HG03196 (cell line): Measurements from ENCODE around the gene OSM.
"Not testable (repeated sequence)": the region's sequence is repeated elsewhere in the genome, so short reads cannot be mapped to it uniquely, and the experiment has no call there.

ENCODE experiments used
- ATAC-seq: cut with Tn5 transposase; IDR thresholded peaks from one replicate; pipeline ENCODE4 v1.9.1; 2021; ENCODE audit not compliant: unreplicated experiment

Gene OSM

DNA sequence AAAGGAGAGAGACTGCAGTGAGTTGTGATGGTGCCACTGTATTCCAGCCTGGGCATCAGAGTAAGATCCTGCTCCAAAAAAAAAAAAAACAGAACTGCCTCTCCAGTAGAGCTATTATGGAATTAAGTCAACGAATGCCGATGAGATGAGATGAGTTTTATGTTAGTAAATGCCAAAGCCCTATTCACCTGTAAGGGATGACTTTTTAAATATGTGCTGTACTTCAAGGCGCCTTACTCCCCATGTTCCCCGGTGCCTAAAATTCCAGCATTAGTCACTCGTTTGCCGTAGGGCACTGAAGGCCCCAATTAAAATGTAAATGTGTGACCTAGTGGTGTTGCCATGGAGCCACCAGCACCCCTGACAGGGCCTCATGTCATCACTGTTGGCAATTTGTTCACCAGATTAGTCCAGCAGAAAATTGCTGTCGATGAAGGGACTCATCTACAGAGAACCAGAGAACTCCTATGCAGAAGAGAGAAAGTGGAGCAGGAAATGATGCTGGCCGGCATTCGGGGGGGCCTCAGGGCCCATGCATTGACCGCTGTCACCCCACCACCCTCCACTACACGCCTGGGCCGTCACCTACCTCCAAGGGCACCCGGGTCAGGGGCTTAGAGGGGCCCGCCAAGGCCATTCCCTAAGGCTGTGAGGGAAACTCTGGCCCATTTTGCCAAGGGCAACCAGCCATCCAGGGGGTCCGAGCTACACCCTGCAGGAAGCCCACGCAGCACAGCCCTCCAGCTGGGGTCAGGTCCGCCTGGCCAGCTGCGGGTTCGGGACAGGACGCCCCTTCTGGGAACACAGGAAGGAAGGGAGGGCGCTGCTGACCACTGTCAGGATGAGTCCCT, 37.9 kb downstream of the OSM start:
- no peak for ATAC-seq

DNA sequence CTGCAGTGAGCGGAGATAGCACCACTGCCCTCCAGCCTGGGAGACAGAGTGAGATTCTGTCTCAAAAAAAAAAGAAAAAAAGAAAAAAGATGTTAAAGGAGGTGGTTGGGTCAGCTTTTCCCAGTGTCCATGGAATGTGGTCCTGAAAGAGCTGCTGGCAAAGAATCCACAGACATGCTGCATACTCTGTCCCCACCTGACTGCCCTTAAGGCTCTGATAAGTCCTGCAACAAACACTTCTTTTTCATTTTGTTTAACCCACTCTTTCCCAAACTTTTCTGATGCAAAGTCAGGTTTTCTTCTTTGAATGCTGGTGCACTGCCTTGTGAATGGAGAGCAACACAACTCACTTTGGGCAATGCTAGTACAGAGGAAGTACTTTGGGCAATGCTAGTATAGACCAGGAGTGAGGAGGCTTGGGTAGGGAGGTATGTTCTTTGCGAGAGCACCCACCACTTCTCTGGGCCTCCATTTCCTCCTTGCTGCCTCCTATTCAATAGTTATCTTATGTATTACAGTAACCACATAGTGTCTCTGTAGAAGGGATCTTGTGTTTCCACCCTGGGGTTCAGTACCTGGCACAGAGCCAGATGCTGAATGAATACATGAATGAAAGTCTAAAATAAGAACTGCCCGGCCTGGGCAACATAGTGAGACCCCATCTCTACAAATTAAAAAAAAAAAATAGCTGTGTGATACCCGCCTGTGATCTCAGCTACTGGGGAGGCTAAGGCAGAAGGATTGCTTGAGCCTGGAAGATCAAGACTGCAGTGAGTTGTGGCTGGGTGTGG, 39.0 kb downstream of the OSM start:
- ATAC-seq, result no peak

DNA sequence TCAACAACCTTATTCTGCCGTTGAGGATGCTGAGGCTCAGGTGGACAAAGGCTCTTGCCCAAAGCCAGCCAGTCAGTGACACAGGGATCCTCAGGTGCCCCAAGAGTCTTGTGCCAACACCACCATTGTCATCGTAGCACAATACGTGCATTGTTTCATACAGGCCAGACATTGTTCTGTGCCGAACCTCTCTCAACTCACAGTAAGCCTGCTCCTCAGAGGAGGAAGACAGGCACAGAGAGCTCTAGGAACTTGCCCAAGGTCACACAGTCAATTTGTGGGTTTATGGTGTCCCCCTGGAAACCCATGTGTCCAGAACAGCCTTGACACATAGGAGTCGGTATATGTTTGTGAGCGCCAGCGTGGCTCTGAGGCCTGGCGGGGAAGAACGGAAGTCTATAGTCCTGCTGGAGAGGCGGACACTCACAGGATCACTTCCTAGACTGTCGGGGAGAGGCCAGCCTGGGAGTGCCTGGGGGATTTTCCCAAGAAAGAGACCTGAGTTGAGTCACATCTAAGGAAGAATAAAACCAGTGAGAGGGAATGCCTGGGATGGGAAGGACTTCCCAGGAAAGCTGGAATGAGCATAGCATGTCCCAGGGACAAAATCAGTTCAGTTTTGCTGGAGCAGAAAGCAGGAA, 40.3 kb downstream of the OSM start:
- ATAC-seq, result no peak

DNA sequence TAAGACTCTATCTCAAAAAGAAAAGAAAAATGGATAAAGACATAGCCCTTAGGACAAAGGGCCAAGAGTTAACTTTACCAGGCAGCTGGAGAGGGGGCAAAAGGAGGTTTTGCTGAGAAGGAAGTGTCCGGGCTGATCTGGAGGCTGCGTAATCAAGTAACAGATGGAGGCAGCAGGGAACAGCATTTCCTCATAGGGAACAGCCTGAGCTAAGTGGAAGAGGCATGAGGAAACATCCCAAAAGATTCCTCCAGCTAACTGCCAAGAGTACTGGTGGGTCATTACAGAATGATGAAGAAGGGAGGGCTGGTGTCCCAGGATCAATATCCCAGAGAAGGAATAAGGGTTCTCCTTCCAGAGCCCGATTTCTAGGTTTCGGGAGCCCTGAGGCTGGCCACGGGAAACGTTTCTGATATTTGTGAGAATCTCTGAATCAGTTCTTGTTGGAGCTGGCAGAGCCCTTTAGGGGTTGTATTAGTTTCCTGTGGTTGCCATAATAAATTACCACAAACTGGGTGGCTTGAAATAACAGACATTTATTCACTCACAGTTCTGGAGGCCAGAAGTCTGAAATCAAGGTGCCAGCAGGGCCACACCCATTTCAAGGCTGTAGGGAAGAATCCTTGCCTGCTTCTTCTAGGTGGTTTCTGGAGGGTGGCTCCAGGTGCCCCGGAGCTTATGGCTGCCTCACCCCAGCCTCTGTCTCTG, 41.3 kb downstream of the OSM start:
- no peak for ATAC-seq

DNA sequence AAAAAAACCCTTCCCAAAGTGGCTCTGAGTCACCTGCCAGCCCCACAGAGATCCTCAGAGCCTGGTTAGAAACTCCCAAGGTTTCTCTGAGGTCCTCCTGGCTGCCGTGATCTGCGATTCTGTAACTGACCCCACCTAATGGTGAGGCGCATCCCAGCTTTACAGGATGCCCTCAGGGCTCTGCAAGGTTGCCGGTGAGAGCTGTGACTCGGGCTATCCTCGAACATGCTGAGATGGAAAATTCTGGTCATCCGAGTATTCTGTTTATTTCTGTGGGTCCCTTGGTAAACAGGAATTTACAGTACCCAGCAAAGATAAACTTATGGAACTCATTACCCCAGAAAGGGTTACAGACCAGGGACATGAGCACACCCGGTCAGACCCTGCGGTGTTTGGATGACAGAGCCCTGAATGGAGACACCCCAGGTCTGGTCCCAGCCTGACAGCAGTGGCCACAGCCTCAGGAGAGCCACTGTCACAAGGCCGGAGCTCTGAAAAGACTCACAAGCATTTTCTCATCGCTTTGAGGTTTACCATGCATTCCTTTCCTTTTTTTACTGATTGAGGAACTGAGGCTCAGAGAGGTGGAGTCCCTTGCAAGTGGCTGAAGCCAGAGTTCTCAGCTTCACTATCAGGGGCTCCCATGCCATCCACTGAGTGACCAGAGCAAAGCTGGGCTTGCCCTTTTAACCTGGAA, 42.3 kb downstream of the OSM start:
- ATAC-seq, result no peak

DNA sequence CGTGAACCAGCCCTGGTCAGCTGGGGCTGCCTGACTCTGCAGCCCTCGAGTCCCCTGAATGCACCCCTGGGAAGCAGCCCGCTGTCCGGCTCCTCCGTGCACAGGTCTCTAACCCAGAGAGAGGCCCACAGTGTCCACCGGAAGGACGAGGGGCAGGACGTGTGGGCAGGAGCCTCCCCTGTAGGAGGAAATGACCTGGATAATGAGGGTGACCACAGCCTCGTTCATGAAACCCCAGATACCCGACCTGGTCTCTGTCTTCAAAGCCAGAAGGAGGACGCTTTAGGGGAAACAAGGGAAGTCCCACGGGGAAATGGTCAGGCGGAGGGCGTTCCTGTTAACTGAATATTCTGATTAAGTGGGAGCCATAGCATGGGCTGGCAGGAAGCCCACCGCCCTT, 43.3 kb downstream of the OSM start:
- no peak for ATAC-seq

DNA sequence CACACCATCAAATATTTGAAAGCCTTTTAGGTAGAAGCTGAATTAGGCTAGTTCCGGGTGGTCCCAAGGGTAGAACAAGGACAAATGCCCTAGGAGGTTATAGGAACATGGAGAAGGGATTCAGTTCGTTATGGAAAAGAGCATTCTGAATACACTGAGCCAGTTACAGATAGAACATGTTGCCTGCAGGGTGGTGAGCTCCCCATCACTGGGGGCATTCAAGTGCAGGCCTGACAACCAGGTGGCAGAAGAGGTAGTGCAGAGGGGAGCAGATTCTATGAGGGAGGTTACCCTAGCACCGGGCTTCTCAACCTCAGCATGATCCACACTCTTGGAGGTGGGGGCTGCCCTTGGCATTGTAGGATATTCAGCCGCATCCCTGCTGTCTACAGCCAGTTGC, 44.3 kb downstream of the OSM start:
- no peak for ATAC-seq

DNA sequence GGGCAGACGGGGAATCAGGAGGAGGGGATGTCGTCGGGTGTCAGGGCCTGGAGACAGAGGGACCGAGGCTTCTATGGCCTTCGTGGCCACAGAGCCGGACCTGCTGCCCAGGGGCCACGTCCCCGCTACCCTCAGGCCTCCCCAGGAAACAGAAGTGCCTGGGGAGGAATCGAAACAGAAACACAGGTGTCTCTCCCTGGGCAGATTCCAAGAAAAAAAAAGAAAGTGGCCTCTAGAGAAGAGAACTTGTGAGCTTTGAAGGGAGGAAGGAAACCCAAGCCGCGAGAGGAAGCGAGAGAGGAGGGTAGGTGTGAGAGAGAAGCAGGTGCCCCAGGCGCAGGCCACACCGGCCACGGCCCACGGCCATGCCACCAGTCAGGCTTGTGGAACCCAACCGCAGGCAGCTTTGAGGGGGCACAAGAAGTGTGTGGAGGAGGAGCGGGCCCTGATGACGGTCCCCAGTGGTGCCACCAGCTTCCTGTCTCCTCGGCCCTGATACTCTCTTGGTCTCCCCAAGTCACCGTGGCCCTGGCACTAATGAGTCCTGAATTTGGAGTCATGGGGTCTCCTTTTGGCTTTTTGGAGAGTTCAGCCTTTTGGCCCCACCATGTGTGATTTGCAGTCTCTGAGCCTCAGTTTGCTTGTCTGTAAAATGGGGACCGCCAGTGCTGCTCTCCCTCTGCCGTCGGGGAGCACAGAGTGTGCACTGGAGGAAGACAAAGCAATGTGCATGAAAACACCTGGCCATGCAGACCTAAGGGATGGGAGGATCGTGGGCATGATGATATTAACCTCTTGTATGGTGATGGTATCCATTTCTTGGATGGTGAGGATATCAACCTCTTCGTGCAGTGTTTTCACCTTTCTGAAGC, 45.3 kb downstream of the OSM start:
- no peak for ATAC-seq

DNA sequence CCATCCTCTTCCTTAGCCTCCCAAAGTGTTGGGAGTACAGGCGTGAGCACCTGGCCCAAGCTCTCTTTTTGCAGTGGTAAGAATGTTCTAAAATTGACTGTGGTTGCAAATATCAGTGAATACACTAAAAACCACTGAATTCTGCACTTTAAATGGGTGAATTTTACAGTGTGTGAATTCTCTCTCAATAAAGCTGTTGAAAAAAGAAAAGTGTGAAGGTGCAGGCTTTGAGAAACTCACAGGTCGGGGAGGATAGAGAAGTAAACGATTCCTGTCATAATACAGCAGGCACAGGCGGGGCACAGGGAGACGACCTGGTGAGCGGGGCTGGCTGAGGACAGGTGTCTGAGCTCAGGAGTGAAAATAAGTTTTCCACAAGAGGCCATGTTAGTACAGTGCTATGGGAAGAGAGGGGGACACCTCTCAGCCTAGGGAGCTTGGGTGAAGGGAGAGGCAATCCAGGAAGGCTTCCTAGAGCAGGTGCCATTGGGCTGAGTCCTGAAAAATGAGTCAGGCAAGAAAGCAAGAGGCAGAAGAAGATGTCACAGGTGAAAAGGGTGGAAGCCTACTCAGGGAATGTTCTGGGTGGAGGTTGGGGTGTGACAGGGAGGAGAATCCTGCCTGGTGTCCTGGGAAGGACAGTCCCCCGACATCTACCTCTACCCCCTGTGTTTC, 46.2 kb downstream of the OSM start:
- no peak for ATAC-seq

DNA sequence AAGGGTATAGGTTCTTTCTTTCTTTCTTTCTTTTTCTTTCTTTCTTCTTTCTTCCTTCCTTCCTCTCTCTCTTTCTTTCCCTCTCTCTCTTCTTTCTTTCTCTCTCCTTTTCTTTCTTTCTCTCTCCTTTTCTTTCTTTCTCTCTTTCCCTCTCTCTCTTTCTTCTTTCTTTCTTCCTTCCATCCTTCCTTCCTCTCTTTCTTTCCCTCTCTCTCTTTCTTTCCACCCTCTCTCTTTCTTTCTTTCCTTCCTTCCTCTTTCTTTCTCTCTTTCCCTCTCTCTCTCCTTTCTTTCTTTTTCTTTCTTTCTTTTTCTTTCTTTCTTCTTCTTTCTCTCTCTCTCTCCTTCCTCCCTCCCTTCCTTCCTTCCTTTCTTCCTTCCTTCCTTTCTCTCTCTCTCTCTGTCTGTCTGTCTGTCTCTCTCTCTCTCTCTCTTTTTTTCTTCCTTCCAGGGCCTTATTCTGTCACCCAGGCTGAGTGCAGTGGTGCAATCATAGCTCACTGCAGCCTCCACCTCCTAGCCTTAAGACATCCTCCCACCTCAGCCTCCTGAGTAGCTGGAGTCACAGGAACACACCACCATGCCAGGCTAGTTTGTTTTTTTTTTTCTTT, 46.9 kb downstream of the OSM start:
- ATAC-seq, result no peak

DNA sequence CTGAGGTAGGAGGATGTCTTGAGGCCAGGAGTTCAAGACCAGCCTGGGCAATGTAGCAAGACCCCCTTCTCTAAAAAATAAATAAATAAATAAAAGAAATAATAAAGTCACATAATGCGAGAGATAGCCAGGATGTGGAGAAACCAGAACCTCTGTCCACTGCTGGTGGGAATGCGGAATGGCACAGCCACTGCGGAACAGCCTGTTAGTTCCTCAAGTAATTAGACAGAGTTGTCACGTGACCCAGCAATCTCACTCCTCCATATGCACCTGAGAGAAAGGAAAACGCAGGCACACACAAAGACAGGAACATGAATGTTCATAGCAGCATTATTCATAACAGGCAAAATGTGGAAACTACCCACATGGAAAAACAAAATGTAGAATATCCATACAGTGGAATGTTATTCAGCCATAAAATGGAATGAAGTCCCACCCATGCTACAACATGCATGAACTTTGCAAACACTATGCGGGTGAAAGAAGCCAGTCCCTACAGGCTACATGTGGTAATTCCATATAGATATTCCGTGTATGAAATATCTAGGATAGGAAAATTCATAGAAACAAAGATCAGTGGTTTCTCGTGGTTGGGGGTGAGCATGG, 47.5 kb downstream of the OSM start:
- ATAC-seq, result no peak

DNA sequence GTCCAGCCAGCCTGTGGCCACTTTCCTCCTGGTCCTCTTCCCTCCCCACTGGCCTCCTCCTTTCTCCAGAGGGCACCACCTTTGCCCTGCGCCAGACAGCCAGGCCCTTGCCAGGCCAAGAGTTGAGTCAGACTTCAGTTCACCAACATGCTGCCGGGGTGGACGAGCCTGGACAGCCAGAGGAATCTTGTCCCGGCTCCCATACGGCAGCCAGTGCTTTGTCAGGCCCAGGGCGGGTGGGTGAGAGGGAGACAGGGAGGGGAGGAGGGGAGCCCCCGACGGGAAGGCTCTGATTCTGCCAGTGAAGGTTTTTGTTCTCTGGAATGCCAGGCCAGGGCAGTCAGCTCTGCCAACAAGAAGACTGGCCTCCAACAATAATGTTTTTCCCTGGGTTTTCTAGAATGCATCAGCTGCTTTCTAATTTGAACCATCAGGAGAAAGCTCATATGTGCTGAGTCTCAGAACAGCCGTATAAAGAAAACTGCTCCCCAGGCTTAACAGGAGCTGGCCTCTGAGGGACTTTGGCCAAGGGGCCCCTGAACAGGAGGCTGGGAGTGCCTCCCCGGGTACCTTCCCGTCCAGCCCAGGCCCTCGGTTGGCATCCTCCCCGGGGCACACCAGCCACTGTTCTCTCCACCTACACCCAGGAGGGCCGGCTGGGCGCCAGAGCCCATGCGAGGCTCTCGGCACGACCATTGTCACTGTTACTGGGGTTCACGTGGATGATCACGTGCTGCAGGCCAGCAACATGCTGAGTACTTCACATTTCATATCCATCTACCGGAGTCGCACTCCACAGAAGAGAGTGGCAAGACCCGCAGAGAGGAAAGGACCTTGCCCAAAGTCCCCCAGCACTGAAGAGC, 48.7 kb downstream of the OSM start:
- no peak for ATAC-seq

DNA sequence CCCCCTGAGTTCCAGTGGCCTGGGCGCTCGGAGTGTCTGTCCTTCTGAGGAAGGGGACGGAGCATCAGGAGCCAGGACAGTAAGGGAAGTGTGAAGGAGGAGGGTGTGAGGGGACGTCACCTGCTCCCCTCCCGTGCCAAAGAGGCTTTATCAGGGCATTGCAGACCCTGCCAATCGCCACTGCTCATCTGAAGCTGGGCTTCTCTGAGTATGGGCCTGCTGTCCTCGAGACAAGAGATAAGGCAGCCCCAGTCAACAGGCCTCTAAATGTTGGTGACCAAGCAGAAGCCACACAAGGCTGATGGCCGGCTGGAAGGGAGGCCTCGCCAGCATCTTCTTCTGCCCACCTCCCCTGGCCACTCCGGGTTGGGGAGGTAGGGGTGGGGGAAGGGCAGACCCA, 49.9 kb downstream of the OSM start:
- ATAC-seq, result no peak

DNA sequence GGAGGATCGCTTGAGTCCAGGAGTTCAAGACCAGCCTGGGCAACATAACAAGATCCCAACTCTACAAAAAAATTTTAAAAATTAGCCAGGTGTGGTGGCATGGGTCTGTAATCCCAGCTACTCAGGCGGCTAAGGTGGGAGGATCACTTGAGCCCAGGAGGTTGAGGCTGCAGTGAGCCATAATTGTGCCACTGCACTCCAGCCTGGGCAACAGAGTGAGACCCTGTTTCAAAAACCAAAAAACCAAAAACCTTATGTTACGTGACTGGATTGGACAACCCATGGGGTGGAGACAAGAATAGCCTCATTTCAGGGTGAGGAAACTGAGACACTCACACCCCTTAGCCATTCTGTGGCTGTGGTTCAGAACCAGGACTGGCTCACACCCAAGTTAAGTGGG, 50.4 kb downstream of the OSM start:
- not testable (repeated sequence) for ATAC-seq

DNA sequence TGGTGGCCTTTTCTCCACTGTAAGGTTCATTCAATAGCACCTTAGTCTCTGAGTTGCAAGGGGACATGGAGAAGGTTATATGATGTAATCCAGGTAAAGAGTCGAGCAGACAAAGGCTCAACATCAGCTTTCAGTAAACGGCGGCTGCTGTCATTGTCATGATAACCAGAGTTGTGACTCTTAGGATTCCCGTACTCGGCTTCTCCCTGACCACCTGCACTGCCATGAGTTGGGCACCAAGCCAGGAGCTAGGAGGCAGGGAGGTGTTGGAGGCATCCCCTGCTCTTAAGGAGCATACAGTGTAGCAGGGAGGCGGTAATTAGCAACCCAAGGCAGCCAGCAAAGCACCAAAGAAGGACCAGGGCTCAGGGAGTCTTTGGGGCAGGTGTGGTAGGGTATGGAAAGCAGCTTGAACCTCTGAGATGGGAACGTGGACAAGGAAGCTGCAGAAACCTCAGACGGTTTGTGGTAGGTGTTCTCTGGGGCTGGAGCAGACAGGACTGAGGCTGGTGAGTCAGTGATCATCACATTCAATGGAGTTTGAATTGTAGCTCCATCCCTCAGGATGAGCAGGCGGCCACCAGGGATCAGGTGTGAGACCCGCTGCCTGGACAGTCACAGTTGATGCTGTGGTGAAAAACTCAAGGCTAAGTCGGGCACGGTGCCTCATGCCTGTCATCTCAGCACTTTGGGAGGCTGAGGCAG, 51.8 kb downstream of the OSM start:
- ATAC-seq, result no peak

DNA sequence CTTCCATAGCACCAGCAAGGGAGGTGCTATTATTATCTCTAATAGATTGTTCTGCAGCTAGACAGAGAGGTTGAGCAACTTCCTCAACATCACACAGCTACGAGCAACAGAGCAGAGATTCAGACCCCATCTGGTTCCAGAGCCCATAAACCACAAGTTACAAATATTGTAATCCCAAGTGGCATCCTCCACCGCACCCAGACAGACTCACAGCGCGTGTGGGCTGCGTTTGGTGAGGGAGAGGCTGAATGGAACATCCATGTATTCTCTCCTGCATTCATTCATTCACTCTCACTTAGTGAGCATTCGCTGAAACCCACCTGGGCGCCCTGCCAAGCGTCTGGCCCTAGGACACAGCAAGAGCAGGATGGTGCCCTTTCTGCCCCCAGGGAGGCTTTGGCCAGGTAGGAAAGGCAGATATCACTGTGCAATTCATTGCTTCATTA, 53.6 kb downstream of the OSM start:
- ATAC-seq, result no peak
